ENCODE measurements around the gene NAV3.
A peak's percentile ranks its signal among the peaks of the same experiment; 100 is the strongest.

NAV3 gene

GRCh38 chr12:78121969-78122610, 291.4 kb downstream of the NAV3 start:
- no peak for DNase-seq

- DNase-seq = no peak
Observed at GRCh38 chr12:78128211-78128610, 297.5 kb downstream of the NAV3 start.

DNA sequence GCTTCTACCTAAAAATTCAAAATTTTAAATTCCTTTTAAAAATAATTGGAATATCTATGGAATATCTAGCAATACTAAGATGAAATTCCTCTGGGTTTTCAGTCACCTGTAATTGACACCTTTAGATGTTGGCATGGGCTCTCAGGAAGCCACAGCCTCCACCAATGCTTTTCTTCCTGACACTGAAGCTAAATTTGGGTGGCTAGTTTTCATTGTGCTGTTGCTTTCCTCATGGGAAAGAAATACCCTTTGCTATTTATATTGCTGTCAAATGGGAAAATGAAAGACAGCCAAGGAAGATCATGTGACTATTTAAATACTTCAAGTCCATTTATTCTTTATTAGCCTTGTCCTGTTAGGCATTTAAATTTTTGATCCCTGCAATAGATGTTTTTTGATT, 313.0 kb downstream of the NAV3 start:
- DNase-seq = no peak

DNA sequence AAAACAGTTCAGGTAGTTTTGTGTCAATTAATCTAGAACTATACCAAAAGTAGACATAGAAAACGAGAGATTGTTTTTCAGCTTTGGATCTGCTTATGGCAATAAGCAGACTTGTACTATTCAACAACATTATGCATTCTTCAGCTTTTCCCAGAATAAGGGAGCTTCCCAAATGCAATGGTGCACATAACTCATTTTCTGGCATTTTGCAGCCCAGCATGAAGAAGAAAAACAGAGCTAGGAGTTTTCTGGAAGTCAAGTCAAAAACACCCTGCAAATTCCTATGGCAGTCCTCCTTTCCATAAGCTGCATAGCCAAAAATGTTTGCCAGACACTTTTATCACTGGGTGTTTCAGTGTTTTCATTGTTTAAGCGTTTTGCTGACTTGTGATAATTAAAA, 314.7 kb downstream of the NAV3 start:
- DNase-seq = no peak

GRCh38 chr12:78146365-78146772, 315.7 kb downstream of the NAV3 start:
- peak; percentile 62 for DNase-seq

GRCh38 chr12:78149459-78149858, 318.8 kb downstream of the NAV3 start:
- DNase-seq = peak; percentile 80

GRCh38 chr12:78155546-78155945, 324.9 kb downstream of the NAV3 start:
- no peak for DNase-seq

DNA sequence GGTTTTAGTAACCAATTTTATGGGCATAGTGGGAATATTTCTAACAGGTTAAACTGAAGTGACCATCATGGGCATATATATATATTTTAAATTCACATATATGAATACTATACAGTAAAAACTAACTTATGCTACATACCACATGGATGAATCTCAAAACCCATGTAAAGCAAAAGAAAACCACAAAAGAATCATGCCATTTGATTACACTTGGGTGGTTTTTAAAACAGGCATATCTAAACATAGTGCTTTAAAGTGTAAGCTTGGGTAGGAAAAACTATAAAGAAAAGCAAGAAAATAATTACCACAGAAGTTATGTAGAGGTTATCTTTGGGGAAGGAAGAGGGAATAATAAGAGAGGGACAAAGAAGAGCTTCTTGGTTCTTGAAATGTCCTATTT, 326.1 kb downstream of the NAV3 start:
- no peak for DNase-seq

GRCh38 chr12:78157199-78157598, 326.5 kb downstream of the NAV3 start:
- DNase-seq = no peak

- DNase-seq = no peak
Observed at GRCh38 chr12:78164154-78164553, 333.5 kb downstream of the NAV3 start.

DNA sequence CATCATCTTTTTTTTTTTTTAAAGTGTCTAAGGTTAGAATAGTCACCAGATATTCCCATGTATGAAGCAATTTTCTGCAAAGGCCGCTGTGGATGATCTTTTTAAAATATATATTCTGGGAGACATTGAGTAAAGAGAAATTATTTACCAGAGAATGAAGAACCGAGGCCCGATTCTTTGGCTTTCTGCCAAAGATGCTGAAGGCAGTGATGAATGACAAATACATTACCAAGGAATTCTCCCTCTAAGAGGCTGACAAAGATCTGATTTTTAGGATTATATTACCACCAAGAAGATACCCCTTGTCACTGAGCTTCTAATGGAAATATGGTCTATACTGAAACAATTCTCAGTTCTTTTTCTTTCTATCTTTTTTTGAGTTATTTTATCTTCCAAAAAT, 336.8 kb downstream of the NAV3 start:
- DNase-seq = no peak

DNA sequence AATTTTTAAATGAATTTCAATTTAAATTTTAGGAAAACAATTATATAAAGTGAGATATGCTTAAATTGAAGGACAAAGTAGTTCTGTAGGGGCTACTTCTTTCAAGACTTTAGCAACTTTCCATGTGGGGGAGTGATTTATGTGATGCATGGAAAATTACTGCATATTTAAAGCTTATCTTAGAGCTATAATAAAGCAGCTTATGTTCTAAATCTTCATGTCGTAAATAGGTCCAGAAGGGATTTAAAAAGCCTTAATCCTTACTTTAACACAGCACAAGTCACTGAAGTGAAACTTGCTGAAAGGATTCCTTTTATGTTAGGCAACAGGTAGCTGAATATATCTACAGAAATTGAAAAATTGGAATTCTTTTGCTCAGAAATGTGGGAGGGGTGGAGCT, 340.4 kb downstream of the NAV3 start:
- DNase-seq = no peak

- DNase-seq = no peak
Observed at GRCh38 chr12:78176643-78177042, 345.9 kb downstream of the NAV3 start.

GRCh38 chr12:78177298-78177697, 346.6 kb downstream of the NAV3 start:
- DNase-seq = no peak

DNA sequence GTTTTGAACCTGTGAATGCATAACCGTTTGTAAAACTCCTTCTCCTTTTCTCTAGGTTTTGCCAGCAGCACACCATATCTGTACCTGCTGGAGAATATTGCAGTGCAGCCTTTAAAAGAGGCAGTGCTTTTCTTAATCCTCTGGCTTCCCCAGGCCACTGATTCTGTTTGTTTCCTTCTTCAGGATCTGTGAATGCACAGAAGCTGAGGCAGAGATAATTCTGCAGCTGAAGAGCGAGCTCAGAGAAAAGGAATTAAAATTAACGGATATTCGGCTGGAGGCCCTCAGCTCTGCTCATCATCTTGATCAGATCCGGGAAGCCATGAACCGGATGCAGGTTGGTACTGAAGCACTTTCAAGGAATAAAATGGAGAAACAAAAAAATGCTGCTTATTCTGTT, 348.7 kb downstream of the NAV3 start:
- DNase-seq = no peak

DNA sequence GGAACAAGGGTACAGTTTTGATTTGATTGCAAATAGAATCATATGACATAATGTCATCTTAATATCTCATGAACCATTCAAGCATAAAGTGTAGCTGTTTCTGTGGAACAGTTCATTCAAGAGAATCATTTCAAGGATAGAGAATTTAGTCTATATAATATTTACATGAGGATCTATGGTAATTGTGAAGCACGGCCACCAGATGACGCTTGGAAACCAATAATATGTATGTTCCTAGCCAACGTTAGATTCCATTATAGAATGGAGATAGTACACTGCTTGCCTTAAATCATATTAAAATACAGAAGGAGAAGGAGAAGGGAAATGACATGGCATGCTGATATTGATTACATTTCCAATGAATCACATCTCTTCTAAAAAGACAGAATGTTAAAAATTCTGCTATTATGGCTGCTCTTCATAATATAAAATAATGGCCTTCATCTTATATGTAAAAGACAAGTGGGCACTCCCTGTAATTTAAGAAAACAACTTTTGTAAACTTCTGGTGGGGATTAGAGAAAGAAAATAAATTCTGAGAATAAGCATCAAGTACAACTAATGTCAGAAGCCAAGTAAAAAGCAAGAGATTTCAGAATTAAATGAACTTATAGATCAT, 351.0 kb downstream of the NAV3 start:
- peak; percentile 61 for DNase-seq

- DNase-seq = no peak
Observed at GRCh38 chr12:78183824-78184223, 353.1 kb downstream of the NAV3 start.

- DNase-seq = no peak
Observed at GRCh38 chr12:78185109-78185508, 354.4 kb downstream of the NAV3 start.

GRCh38 chr12:78185651-78186050, 355.0 kb downstream of the NAV3 start:
- DNase-seq = no peak

GRCh38 chr12:78186670-78187069, 356.0 kb downstream of the NAV3 start:
- no peak for DNase-seq

- no peak for DNase-seq
Observed at GRCh38 chr12:78187741-78188140, 357.0 kb downstream of the NAV3 start.

DNA sequence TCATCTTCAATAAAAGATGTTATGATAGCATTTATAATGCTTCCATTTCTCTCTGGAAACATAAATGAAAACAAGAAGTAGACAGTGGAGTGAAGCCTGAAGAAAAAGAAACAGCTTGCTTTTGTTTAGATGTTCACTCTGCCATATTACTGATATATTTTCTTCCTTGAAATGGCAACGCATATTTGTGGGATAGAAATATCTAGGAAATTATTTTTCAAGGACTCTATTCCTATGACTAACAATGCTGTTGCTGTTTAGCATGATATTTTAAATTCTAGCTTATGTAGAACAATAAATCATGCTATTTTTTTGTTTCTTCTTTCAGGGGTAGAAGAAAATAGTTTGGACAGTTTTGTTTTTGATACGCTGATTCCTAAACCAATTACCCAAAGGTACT, 359.0 kb downstream of the NAV3 start:
- DNase-seq = no peak

DNA sequence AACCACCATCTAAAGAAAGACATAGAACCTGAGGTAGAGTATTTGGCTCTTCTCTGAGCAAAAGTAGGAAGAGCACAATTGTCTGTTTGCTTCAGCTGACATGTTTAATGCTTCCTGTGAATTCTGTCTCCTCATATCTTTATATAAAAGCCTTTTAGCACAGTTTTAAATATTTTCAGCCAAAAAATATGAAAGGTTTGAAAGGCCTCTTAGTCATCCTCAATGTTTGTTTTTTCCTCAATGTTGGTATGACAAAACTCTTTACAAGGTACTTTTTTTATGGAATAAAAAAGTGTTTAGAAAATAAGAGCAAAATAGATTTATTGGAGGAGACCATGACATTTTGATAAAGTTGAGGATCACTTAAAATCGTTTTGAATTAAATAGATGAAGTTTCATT, 360.9 kb downstream of the NAV3 start:
- DNase-seq = no peak

- DNase-seq = no peak
Observed at GRCh38 chr12:78192979-78193378, 362.3 kb downstream of the NAV3 start.

DNA sequence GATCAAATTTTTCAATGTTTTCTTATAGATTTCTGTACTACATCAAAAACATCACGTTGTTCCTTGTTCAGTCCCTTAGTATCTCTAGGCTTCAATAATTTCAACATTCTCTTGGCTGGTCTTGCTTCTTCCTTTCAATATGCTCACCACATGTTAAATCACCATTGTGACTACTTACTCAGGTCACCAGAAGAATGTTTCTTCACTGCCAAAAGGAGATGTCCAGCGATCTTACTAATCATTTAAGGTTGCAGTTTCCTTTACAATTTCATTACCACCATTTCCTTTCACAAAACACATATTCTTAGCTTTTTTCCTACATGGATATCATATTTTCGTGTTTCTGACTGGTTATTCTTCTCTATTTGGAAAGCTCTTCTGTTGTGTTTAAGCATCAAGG, 363.8 kb downstream of the NAV3 start:
- DNase-seq = no peak
